Activated CD4-positive, alpha-beta T cell treated with anti-CD3 and anti-CD28 coated beads for 1 hour (primary cell): Measurements from ENCODE around the gene TRMT44.
"Not testable (repeated sequence)": the region's sequence is repeated elsewhere in the genome, so short reads cannot be mapped to it uniquely, and the experiment has no call there.

ENCODE experiments used
- DNase-seq: peaks from one replicate; pipeline ENCODE4 v3.0.0-alpha.2; 2020

Gene TRMT44

DNA sequence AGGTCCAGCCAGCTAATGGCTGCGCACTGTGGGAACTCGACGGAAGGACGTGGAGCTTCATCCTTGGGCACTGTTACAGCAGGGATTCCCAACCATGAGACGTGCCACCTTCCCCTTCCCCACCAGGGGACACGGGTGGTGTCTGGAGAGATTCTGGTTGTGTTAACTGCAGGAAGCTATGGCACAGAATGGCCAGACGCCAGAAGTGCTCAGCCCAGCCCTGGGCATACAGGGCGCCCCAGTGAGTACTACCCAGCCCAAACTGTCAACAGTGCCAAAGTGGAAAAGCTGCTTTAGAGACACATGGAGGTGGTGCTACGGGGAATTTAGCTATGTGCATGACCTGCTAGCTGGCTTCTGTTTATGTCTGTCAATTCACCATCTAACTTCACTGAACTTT lies 32.8 kb upstream of the TRMT44 start:
- DNase-seq: no peak

DNA sequence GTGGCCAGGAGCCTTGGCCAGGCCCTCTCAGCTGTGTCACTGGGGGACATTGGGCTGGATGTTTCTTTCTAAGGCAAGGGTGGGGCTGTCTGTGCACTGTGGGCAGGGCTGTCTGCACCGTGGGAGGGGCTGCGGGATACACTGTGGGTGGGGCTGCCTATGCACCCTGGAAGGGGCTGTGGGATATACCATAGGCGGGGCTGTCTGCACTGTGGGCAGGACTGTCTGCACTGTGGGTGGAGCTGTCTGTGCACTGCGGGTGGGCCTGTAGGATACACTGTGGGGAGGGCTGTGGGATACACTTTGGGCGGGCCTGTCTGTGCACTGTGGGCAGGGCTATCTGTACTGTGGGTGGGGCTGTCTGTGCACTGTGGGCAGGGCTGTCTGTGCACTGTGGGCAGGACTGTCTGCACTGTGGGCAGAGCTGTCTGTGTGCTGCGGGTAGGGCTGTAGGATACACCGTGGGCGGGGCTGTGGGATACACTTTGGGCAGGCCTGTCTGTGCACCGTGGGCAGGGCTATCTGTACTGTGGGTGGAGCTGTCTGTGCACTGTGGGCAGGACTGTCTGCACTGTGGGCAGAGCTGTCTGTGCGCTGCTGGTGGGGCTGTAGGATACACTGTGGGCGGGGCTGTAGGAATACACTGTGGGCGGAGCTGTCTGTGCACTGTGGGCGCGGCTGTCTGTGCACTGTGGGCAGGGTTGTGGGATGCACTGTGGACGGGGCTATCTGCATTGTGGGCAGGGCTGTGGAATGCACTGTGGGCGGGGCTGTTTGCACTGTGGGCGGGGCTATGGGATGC lies 31.1 kb upstream of the TRMT44 start:
- no peak for DNase-seq

DNA sequence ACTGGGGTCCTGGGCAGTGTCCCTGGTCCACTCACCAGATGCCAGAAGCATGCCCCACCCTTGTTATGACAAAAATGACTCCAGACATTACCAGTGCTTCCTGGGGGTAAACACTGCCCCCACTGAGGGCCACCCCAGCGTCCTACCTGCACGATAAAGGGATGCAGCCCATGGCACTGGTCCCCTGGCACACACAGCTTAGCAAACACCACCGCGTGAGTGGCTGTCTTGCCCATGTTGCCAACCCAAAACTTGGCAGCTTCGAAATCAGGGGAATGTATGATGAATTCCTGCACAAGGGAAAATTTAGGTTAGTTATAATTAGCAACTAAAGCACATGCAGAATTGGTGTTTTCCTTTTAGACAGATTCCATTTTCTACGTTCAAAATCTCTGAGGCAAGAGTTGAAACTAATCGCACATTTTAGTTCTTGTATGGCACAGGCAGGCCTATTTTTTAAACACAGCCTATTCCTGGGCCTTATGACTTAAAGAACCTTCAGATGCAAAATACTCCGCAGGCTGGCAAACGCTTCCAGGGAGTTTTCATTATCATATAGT lies 30.4 kb upstream of the TRMT44 start:
- DNase-seq: no peak

DNA sequence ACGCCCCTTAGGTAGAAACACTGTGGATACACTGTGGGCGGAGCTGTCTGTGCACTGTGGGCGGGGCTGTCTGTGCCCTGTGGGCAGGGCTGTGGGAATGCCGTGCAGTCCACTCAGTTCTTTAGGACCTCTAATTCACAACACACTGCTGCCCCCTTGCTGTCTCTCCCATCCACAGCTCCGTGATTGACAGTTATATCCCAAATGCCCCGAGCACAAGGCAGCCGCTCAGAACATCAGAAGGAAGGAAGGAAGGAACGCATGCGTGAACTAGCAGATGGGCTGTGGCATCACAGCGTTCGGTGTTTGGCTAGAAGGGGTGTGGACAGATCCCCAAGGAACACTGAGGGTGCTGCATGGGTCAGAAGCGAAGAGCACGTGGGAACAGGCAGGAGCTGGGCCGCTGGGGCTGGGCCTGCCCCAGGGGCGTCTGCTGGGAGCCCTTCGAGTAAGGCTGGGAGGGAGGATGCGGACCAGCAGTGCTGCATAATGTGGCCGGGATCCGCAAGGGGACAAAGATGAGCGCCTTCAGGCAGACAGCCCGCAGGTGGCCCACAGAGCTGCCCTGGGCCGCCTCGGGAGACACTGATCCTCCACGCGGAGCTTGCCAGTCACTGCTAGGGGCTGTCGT lies 29.8 kb upstream of the TRMT44 start:
- DNase-seq: no peak

DNA sequence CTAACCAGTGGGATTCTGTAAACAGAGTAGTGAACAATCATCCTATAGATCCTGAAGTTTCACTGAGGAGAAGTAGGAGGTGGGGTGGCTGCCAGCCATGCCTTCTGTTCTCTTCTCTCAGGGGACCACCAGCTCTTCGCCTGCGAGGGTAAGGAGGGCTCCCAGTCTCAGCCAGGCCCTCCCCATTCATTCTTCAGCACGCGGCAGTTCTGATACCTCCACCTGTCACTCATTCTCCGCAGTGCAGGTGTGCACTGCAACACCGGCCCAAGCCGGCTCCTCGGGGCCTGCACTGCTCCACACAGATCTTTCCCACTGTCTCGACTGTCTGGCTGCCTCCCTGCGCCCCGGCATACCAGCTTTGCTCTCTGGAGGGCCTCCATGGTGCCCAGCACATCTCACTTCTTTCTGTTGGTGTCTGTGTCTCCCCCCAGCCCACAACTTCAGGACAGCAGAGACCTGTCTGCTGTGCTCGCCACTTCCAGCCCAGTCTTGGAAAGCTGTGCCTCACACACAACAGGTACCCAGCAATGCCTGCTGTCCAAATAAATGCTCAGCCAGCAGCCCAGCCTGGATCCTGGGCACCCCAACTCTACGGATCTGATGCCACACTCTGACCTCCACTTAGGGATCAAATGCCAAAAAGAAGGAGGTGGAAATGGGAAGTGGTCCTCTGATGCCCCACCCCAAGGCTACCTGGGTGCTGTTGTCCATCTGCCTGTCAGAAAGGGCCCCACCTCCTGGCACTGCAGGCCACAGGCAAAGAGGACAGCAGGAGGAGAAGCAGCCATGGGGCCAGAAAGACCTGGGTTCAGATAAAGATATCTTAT lies 29.0 kb upstream of the TRMT44 start:
- no peak for DNase-seq

DNA sequence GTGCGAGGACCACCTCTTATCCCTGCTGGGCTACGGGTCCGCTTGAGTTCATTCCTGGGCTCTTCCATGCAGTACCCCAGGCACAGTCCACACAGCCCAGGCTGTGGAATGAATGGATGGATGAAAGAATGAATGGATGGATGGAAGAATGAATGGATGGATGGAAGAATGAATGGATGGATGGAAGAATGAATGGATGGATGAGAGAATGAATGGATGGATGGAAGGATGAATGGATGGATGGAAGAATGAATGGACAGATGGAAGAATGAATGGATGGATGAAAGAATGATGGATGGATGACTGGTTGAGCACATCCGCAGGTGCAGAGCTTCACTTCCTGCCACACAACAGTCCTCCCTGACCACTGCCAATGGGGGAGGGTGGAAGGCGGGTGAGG lies 28.3 kb upstream of the TRMT44 start:
- no peak for DNase-seq

DNA sequence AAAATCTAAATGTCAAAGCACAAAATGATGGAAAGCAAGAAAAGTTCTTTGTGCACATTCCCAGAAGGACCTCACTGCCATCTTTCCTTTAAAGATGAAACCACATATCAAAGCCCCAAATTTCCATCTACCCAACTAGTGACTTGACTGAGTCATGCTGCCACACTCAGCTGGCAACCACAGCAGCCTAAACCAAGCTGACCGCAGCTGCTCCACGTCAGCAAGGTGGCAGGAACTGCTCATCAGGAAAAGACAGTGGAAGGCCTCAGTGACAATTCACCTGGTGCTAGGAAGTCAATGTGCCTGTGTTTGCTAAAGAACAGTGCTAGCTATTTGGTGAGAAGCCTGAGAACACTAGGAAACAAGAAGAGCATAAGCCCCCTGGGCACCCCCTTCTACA lies 26.2 kb upstream of the TRMT44 start:
- no peak for DNase-seq

DNA sequence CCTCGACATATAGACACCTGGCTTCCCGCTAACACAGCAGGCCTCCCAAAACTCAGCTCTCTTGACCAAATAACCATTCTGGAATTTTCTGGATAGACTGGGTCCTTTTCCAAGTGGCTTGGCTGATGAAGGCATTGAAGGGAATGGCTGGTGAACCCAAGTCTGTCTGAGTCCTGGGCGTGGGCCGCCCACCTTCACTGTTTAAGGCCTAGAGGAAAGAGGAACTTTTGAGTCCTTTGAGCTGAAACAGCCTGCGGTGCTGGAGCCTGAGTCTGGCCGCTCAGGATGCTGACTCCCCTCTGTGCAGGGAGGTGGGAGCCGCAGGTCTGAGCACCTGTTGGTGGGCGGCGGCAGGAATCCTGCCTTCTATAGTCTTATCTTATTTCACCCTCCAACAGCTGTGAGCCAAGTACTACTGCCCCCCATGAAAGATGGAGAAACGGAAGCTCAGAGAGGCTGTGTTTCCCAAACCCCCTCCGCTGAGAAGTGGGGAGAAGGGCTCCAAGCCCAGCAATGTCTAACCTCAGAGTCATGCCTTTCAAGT lies 23.4 kb upstream of the TRMT44 start:
- DNase-seq: no peak

DNA sequence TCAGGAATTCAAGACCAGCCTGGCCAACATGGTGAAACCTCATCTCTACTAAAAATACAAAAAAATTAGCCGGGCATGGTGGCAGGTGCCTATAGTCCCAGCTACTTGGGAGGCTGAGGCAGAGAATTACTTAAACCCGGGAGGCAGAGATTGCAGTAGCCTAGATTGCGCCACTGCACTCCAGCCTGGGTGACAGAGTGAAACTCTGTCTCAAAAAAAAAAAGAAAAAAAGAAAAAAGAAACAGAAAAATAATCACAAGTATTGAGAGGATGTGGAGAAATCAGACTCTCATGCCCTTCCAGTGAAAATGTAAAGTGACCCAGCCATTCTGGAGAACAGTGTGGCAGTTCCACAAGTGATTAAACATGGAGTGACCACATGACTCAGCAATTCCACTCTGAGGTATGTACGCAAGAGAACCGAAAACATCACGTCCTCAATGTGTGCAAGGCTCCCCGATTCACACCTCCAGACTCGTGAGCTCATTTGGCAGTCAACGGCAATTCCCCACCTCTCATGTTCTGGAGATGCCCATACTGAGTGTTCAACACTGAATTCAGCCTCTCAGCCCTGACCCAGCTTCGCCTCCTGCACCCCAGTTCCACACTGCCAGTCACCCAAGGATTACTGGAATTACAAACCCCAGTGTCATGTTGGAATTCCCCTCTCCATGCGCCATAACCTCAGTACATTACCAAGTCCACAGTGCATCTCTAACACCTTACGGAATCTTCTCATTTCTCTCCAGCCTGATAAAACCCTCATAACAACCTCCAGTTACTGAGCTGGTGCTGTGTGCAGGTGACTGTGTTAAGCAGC lies 21.1 kb upstream of the TRMT44 start:
- no peak for DNase-seq

DNA sequence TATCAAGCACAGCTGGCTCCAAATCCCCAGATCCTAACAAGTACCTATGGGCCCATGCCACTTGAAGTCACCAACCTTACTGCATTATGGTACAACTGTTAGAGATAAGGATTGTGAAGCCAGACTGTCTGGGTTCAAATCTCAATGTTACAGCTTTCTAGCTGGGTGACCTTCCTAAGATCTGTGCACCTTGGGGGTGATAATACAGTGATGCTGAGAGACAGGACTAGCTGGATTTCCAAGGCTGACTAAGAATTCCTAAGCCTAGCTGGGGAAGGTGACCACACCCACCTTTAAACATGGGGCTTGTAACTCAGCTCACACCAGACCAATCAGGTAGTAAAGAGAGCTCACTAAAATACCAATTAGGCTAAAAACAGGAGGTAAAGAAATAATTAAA lies 20.4 kb upstream of the TRMT44 start:
- DNase-seq: not testable (repeated sequence)

DNA sequence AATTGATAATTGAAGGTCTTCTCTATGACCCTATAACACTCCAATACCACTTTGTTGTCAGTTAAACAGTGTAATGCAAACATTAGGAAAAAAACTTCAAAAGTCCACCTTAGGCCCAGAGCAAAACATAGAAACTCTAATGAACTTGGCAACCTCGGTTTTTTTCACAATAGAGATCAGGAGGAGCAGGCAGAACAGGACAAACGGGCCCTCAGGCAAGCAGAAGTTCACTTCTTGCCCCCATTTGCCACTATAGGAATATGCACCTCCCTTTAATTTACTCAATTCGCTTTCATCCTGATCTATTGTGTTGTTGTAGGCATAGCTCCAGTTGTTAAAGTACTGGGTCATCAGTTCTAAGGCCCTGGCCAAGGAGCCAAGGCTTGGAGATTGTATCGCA lies 18.2 kb upstream of the TRMT44 start:
- DNase-seq: no peak

DNA sequence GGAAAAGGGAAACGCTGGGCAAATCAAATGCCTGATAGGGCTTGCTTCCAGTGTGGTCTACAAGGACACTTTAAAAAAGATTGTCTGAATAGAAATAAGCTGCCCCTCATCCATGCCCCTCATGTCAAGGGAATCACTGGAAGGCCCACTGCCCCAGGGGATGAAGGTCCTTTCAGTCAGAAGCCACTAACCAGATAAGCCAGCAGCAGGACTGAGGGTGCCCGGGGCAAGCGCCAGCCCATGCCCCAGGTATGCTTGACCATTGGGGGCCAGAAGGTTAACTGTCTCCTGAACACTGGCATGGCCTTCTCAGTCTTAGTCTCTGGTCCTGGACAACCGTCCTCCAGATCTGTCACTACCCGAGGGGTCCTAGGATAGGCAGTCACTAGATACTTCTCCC lies 17.8 kb upstream of the TRMT44 start:
- no peak for DNase-seq

DNA sequence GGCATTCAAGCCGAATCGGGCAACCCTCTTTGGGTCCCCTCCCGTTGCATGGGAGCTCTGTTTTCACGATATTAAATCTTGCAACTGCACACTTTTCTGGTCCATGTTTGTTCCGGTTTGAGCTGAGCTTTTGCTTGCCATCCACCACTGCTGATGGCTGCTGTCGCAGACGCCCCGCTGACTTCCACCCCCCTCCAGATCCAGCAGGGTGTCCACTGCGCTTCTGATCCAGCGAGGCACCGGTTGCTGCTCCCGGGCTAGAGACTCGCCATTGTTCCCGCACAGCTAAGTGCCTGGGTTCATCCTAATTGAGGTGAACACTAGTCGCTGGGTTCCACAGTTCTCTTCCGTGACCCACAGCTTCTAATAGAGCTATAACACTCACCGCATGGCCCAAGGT lies 13.3 kb upstream of the TRMT44 start:
- DNase-seq: no peak

DNA sequence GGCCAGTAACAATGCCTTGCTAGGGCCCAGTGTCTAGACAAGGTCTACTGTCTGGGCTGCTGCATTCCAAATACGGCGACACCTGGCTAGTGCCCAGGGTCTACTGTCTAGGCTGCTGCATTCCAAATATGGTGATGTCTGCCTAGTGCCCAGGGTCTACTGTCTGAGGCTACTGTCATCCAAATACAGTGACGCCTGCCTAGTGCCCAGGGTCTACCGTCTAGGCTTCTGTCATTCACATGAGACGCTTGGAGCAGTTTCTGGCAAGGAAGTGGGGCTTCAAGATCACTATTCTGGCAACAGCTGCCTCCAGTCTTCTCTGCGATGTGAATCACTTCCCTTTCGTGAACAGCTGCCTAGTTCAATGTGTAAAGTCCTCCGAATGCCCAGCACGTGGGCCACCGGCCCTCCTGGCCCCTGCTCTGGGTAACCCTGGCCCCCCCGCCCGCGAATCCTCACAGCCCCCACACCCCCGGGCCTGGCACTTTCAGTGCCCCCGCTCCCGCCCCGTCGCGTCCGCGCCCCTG lies 12.8 kb upstream of the TRMT44 start:
- DNase-seq: peak; percentile 15

DNA sequence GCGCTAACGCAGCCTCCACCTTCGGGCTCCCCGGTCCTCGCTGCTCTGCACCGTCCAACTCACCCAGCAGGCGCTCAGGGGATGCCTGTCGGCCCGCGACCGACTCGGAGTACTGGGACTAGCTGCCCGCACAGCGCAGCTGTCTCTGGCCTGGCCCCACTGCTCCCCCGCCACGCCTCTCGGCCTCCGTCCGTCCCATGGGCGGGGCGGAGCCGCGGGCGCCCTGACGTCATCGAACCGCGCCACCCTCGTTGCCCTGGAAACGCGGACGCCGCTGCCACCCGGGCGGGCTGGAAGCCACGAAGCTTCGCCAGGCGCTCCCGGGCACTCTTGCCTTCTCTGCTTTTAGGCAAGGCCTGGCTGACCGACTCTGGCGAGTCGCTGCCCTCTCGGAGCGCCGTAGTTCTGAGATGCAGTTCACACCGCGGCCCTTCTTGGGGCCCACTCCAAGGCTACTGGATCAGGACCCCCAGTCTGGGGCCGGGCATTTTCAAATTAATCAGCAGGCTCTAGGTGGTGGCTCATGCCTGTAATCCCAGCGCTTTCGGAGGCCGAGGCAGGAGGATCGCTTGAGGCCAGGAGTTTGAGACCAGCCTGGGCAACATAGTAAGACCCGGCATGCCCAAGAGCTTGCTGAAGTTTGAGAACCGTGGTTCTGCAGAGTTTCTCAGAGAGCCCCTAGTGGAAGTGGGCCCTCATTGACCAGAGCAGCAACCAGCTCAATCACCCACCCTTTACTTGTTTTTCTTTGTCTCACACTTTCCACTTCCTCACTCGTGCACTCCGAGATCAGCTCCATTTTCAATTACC lies 12.1 kb upstream of the TRMT44 start:
- DNase-seq: peak; percentile 91

DNA sequence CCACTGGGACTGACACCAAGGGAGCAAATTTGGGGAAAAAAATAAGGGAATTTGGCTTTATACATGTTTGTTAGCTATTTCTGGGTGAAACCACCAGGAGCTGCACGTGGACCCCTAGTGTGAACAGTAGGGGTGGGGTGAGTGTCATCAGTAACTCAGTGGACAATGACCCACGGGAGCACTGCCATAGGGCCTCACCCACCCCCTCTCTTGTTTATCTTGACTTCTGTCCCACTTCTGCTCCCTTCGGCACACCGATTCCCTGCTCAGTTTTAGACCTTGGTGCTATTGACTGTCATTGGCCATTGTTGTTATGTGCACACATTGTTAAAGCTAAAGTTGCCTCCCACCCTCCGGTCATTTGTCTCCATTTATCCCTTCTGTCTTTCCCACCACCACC lies 9.0 kb upstream of the TRMT44 start:
- no peak for DNase-seq

DNA sequence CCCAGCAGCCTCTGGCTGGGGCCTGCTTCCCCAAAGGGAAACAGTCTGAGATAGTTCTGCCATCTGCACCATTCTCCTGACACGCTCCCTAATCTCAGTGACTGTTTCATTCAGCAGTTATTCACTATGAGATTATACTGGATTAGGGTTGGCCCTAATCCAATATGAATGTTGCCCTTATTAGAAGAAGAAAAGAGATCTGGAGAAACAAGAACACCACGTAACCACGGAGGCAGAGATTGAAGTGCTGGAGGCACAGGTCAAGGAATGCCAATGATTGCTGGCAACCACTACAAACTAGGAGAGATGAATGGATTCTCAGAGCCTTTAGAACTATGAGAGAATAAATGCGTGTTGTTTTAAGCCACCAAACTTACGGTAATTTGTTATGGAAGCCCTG lies 7.4 kb upstream of the TRMT44 start:
- DNase-seq: no peak

DNA sequence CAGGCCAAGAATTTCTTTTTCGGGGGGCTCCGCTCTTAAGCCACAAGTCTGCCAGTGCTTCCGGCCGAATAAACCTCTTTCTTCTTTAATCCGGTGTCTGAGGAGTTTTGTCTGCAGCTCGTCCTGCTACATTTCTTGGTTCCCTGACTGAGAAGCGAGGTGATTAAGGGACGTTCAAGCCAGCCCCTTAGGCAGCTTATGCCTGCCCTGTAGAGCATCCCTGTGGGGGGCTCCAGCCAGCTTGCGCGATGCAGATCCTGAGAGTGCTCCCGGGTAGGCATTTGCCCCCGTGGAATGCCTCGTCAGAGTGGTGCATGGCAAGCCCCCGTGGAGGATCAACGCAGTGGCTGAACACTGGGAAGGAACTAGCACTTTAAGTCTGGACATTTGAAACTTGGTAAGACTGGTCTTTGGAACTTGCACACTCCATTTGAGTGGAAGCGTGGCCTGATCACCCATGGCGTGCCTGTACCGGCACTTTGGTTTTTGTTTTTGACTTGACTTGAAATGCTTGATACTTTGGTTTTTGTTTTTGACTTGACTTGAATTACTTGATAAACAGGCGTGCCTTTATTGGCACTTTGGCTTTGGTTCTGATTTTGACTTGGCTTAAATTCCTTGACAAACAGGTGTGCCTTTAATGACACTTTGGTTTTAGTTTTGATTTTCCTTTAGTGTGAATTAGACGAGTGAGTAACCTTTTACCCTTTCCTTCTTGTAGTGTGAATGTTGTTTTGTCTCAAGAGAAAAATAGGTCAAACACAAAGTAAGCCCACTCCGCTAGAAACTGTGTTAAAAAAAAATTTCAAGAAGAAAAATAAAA lies 6.1 kb upstream of the TRMT44 start:
- no peak for DNase-seq

DNA sequence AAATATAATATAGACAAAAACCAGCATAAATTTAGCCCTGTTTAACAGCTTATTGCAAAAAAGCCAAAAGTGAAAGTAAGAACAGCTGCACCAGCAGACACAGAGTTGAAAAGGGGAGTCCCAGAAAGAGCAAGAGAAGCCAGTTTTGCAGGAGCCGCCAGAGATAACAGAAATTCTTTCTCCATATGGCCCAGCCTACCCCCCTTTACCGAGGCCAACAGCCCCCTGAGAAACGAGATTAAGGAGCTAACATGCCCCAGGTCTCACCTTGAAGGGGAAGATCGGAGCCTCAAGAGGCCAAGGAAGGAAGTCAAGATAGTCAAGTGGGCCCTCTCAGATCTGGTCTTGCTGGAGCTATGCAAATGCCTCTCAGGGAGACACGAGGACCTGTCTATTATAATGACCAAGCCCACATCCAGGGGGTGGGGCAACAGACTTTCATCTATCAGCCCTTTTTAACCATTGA lies 4.9 kb upstream of the TRMT44 start:
- DNase-seq: no peak

DNA sequence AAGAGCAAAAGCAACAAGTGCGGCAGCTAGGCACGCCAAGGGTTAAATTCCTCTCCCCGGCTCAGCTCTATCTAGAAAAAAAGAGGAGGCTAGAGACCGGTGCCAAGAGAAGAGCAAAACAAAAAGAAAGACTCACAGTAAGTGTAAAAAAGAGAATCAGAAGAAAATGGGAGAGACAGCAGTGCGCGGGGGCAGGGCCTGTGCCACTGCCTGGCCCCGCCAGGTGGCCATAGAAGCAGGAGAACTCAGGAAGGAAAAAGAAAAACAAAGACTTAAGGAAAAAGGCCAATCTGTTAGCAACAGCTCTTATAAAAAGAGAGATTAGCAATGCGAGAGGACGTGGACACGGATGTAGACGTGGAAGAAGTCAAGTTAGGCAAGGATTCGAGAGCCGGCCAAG lies 3.3 kb upstream of the TRMT44 start:
- DNase-seq: no peak
